Cardiac septum (tissue), 1 donor: ENCODE measurements around the gene RETREG3. TPM values are rescaled to one million over a fixed set of nuclear protein-coding genes. Genes with fewer than 3 reads are reported as not detected.

Source experiments
- DNase-seq: peaks from one replicate; pipeline ENCODE4 v3.0.0-alpha.2; 2020; ENCODE audit warnings: low spot score
- intact Hi-C: fragments of 100-400 bp; cut with DNase I; formaldehyde crosslinking; loops from one replicate; pipeline ENCODE4 v1.14.0; 2022
- total RNA-seq: library from RNA; stranded (reverse); fragmentation: NEBNext Ultra II Directional; extraction: Animal tissue kit (Norgen Biotek cat#: 25700); gene quantifications from one replicate; pipeline ENCODE4 v1.2.1, GENCODE V29; 2021
- donor health status: DM: no; HTN: no; CAD: no.

RETREG3 gene
- total RNA-seq, 1 donor from 2014 or later, result 21.3 TPM

GRCh38 chr17:42617956-42618431 is 8.8 kb upstream of the RETREG3 start:
- intact Hi-C loops, result loop anchor here (2.0 kb wide), 1 partner anchor 61 kb away; no protein-coding TSS in a partner anchor
- DNase-seq, result no peak

- no peak for DNase-seq
- intact Hi-C loops, result no loop called here
These were observed 4.6 kb upstream of the RETREG3 start for GRCh38 chr17:42613699-42614295.

- DNase-seq, result no peak
These were observed 2.8 kb upstream of the RETREG3 start for GRCh38 chr17:42612013-42612412.

GRCh38 chr17:42609814-42610801 is 934 bp upstream of the RETREG3 start:
- DNase-seq, result peak; percentile 79
- intact Hi-C loops, result loop anchor here (2.0 to 5.0 kb wide), 3 partner anchors 33 to 65 kb away; partner anchors contain the start of genes MLX and PSMC3IP

More at GRCh38 chr17:42612013-42612412, 2.8 kb upstream of the RETREG3 start:
- intact Hi-C loops, result no loop called here

GRCh38 chr17:42608305-42609181 is 631 bp downstream of the RETREG3 start:
- DNase-seq, result no peak
- intact Hi-C loops, result loop anchor here (2.0 to 5.0 kb wide), 3 partner anchors 32 to 66 kb away; partner anchors contain the start of genes MLX and PSMC3IP

- no peak for DNase-seq
These were observed 1.4 kb downstream of the RETREG3 start for GRCh38 chr17:42607769-42608168.

GRCh38 chr17:42603318-42603717 is 5.9 kb downstream of the RETREG3 start:
- no peak for DNase-seq
- intact Hi-C loops, result no loop called here

More at GRCh38 chr17:42607769-42608168, 1.4 kb downstream of the RETREG3 start:
- intact Hi-C loops, result loop anchor here (2.0 to 5.0 kb wide), 3 partner anchors 31 to 67 kb away; partner anchors contain the start of genes MLX and PSMC3IP

GRCh38 chr17:42598905-42599304 is 10.3 kb downstream of the RETREG3 start:
- no peak for DNase-seq
- intact Hi-C loops, result no loop called here

- no peak for DNase-seq
- intact Hi-C loops, result no loop called here
These were observed 12.8 kb downstream of the RETREG3 start for GRCh38 chr17:42596386-42596785.

GRCh38 chr17:42591411-42591810 is 17.8 kb downstream of the RETREG3 start:
- intact Hi-C loops, result no loop called here

GRCh38 chr17:42590886-42591285 is 18.3 kb downstream of the RETREG3 start:
- intact Hi-C loops, result no loop called here
- DNase-seq, result no peak

More at GRCh38 chr17:42591411-42591810, 17.8 kb downstream of the RETREG3 start:
- no peak for DNase-seq

- no peak for DNase-seq
- intact Hi-C loops, result loop anchor here (10.0 kb wide), 1 partner anchor 348 kb away; no protein-coding TSS in a partner anchor
These were observed 22.5 kb downstream of the RETREG3 start for GRCh38 chr17:42586514-42587230.

- no peak for DNase-seq
- intact Hi-C loops, result loop anchor here (10.0 kb wide), 1 partner anchor 349 kb away; no protein-coding TSS in a partner anchor
These were observed 23.8 kb downstream of the RETREG3 start for GRCh38 chr17:42585353-42585752.

- DNase-seq, result no peak
- intact Hi-C loops, result loop anchor here (10.0 kb wide), 1 partner anchor 350 kb away; no protein-coding TSS in a partner anchor
These were observed 24.3 kb downstream of the RETREG3 start for GRCh38 chr17:42584880-42585279.

- intact Hi-C loops, result loop anchor here (10.0 kb wide), 1 partner anchor 353 kb away; no protein-coding TSS in a partner anchor
These were observed 27.4 kb downstream of the RETREG3 start for GRCh38 chr17:42581744-42582270.

GRCh38 chr17:42579794-42580551 is 29.2 kb downstream of the RETREG3 start:
- DNase-seq, result no peak
- intact Hi-C loops, result loop anchor here (5.0 to 10.0 kb wide), 2 partner anchors 182 to 355 kb away; partner anchors contain the start of gene RAMP2

More at GRCh38 chr17:42581744-42582270, 27.4 kb downstream of the RETREG3 start:
- DNase-seq, result no peak

- intact Hi-C loops, result loop anchor here (1.0 to 5.0 kb wide), 2 partner anchors 101 to 184 kb away; partner anchors contain the start of gene RAMP2
- peak; percentile 83 for DNase-seq
These were observed 30.8 kb downstream of the RETREG3 start for GRCh38 chr17:42578282-42578869.
